ENCODE measurements around the gene ZNF618. TPM values are rescaled to one million over a fixed set of nuclear protein-coding genes. Genes with fewer than 3 reads are reported as not detected.

Gene ZNF618
- polyA plus RNA-seq, 1 donor (not counting 4 experiments of a cell fraction or from before 2014, with no cell fraction given), result 2.5 TPM

DNA sequence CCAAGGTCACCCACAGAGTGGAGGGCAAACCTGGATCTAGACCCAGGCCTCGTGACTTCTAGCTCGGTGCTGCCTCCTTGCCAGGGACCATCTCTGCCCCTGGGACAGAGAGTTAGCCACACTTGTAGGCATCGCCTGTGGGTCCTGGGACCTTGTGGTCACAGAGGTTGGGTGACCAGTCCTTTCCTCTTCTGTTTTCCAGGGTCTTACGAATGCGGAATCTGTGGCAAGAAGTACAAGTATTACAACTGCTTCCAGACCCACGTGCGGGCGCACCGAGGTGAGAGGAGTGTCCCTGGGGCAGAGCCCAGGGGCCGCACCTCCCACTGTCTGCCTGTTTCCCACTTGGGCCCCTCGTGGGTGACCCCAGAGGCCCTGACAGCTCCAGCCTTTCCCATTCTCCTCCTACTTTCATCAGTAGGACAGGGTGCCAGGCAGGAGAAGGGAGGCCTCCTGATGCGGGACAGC lies 125.7 kb downstream of the ZNF618 start:
- H3K36me3 ChIP-seq (ENCODE audit: control insufficient read depth in 2 of 2, extremely low read depth in 1 of 2, insufficient read depth in 2 of 2, low read length in 2 of 2), result peaks cover 1 to 6% of the 10 kb centered on the region in 2 experiments
- H3K27ac ChIP-seq (ENCODE audit: control insufficient read depth, insufficient read depth, low read length), result no peak overlapping the region
- no peaks in the 10 kb centered on the region for H3K27me3 ChIP-seq (ENCODE audit: control insufficient read depth, extremely low read depth, insufficient read depth, low read length)
- no peak overlapping the region for H2AFZ ChIP-seq (ENCODE audit: control insufficient read depth, low read length)
- DNase-seq (ENCODE audit: low read depth, low spot score) (no peak), FAIRE-seq (no peak)
- dilution Hi-C loops (cut with MboI; ENCODE audit: extremely low pct_ligation_motif_present, low sequenced_read_pairs), result no loop called here
- H3K4me2 ChIP-seq (ENCODE audit: control insufficient read depth, extremely low read depth, insufficient read depth, low read depth, low read length), result no peak overlapping the region
- no peaks in the 10 kb centered on the region for H3K9me3 ChIP-seq (ENCODE audit: control insufficient read depth, low read depth, low read length)
- H3K79me2 ChIP-seq (ENCODE audit: control insufficient read depth, insufficient read depth, low read length), result no peaks in the 10 kb centered on the region
- no peaks in the 10 kb centered on the region for H3K9me1 ChIP-seq (ENCODE audit: control insufficient read depth, extremely low read depth, insufficient read depth, low read length)
- H3K4me1 ChIP-seq (ENCODE audit: control insufficient read depth, extremely low read depth, insufficient read depth, low read length), result no peaks in the 10 kb centered on the region
- H3K4me3 ChIP-seq (ENCODE audit: control insufficient read depth in 2 of 3, extremely low read depth in 1 of 3, insufficient read depth in 2 of 3, low read depth in 1 of 3, low read length in 3 of 3), result no peak overlapping the region
- H3K9ac ChIP-seq (ENCODE audit: control insufficient read depth, extremely low read depth, insufficient read depth, low read length), result no peak overlapping the region
- TF ChIP-seq EZH2 (IDR thresholded peaks at IDR 0.05; ENCODE audit: low read length) (no peak), CTCF (optimal IDR thresholded peaks at IDR 0.05 in 1 of 3, IDR thresholded peaks at IDR 0.05 in 1 of 3, conservative IDR thresholded peaks at IDR 0.05 in 1 of 3; ENCODE audit: extremely low read depth in 1 of 3, insufficient read depth in 2 of 3, low read length in 3 of 3) (no peak)
- no peaks in the 10 kb centered on the region for H4K20me1 ChIP-seq (ENCODE audit: control insufficient read depth, extremely low read depth, insufficient read depth, low read length)

- no peak overlapping the region for H3K9ac ChIP-seq (ENCODE audit: control insufficient read depth, extremely low read depth, insufficient read depth, low read length)
- dilution Hi-C loops (cut with MboI; ENCODE audit: extremely low pct_ligation_motif_present, low sequenced_read_pairs), result no loop called here
- H3K9me1 ChIP-seq (ENCODE audit: control insufficient read depth, extremely low read depth, insufficient read depth, low read length), result no peaks in the 10 kb centered on the region
- no peaks in the 10 kb centered on the region for H3K9me3 ChIP-seq (ENCODE audit: control insufficient read depth, low read depth, low read length)
- no peak overlapping the region for H3K4me2 ChIP-seq (ENCODE audit: control insufficient read depth, extremely low read depth, insufficient read depth, low read depth, low read length)
- FAIRE-seq (no peak), DNase-seq (ENCODE audit: low read depth, low spot score) (no peak)
- no peaks in the 10 kb centered on the region for H3K27me3 ChIP-seq (ENCODE audit: control insufficient read depth, extremely low read depth, insufficient read depth, low read length)
- no peak overlapping the region for H2AFZ ChIP-seq (ENCODE audit: control insufficient read depth, low read length)
- H4K20me1 ChIP-seq (ENCODE audit: control insufficient read depth, extremely low read depth, insufficient read depth, low read length), result no peaks in the 10 kb centered on the region
- H3K4me3 ChIP-seq (ENCODE audit: control insufficient read depth in 2 of 3, extremely low read depth in 1 of 3, insufficient read depth in 2 of 3, low read depth in 1 of 3, low read length in 3 of 3), result no peak overlapping the region
- H3K79me2 ChIP-seq (ENCODE audit: control insufficient read depth, insufficient read depth, low read length), result no peaks in the 10 kb centered on the region
- TF ChIP-seq EZH2 (IDR thresholded peaks at IDR 0.05; ENCODE audit: low read length), result no peak
- TF ChIP-seq CTCF (optimal IDR thresholded peaks at IDR 0.05 in 1 of 3, IDR thresholded peaks at IDR 0.05 in 1 of 3, conservative IDR thresholded peaks at IDR 0.05 in 1 of 3; ENCODE audit: extremely low read depth in 1 of 3, insufficient read depth in 2 of 3, low read length in 3 of 3), result no peak
- no peaks in the 10 kb centered on the region for H3K4me1 ChIP-seq (ENCODE audit: control insufficient read depth, extremely low read depth, insufficient read depth, low read length)
- H3K27ac ChIP-seq (ENCODE audit: control insufficient read depth, insufficient read depth, low read length), result no peak overlapping the region
- peaks cover 1 to 6% of the 10 kb centered on the region in 2 experiments for H3K36me3 ChIP-seq (ENCODE audit: control insufficient read depth in 2 of 2, extremely low read depth in 1 of 2, insufficient read depth in 2 of 2, low read length in 2 of 2)
Measured at GRCh38 chr9:114002271-114002985, 126.3 kb downstream of the ZNF618 start.
